NCI-H2081 treated with DMSO at 0.1 percent for 48 hours (cell line): Measurements from ENCODE around the gene ZNF133.
"Not testable (repeated sequence)": the region's sequence is repeated elsewhere in the genome, so short reads cannot be mapped to it uniquely, and the experiment has no call there.

Experiments used
- DNase-seq: peaks from one replicate; lab custom pipeline; 2025; lab: John Stamatoyannopoulos, UW

ZNF133 gene

DNA sequence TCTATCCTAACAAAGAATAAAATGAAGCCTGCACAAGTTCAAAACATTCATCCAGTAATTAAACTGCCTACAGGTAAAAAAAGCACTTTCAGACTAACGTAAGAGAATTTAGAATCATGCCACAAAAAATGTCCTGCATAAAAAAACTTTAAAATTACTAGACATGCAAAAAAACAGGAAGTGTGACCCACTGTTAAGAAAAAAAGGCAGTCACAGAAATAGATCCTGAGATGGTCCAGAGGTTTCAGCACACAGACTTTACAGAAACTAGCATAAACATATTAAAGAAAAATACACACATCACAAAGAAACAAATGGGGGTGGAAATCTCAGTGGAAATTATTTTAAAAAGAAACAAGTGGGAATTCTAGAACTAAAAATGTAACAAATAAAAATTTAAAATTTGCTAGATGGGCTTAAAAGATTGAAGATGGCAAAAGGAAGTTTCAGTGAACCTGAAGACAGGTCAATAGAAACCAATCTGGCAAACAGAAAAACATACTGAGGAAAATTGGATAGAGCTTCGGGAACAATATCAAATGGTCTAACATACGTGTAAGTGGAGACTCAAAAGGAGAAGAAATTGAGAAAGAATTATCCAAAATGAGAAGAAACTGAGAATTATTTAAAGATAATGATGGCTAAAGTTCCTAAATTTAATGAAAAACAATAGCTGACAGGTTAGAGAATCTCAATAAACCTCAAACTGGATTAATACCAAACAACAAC is 3.4 kb upstream of the ZNF133 start:
- no peak for DNase-seq

DNA sequence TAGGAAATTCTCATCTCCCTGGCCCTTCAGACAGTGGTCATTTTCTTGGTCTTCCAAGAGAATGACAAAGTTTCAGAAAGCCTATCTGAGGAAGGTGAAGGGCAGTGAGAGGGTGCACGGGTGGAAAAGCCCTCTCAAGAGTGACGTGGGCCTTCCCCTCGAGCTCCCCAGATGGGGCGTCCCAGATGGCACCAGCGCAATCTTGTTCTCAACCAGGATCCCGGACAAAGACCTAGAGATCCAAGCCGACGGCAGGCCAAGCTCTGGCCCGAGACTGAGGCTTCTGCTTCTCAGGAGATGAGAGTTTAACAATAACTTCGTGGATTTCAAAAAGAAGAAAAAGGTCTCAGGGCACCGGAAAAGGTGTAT is 797 bp upstream of the ZNF133 start:
- DNase-seq, result no peak

GRCh38 chr20:18288749-18289267 is 481 bp downstream of the ZNF133 start:
- no peak for DNase-seq

DNA sequence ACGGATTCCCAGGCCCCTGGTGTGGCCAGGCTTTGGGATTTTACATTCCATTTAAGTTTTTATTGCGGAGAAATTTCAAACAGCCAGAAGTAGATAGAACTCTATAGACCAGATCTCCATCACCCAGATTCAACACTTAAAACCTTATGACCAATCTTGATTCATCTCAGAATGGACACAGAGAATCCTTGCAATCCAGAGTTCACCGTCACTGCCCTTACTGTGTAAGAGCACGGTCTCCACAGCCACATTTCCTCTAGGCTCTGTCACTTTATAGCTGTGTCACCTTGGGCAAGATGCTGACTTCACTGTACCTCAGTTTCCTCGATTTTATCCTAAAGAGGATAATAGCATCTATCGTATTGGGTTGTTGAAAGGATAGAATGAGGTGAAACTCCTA is 979 bp downstream of the ZNF133 start:
- no peak for DNase-seq

- no peak for DNase-seq
Observed at GRCh38 chr20:18299364-18299763, 11.0 kb downstream of the ZNF133 start.

DNA sequence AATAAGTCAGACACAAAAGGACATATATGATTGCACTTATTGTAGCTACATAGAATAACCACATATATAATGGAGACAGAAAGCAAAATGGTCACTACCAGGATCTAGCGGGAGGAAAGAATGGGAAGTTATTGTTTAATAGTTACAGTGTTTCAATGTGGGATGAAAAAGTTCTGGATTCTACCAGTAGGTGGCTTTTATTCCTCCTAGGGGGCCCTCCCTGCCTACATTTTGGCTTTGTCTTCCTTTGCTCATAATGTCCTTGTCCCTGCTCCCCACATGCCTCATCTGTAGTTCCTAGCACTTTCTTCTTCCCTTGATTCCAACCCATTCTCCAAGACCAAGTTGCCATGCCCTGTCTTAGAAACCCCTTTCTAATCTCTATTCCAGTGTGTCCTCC is 16.3 kb downstream of the ZNF133 start:
- no peak for DNase-seq

GRCh38 chr20:18307301-18307700 is 19.0 kb downstream of the ZNF133 start:
- no peak for DNase-seq

- DNase-seq, result no peak
Observed at GRCh38 chr20:18310051-18310450, 21.7 kb downstream of the ZNF133 start.

GRCh38 chr20:18310592-18310991 is 22.3 kb downstream of the ZNF133 start:
- no peak for DNase-seq

DNA sequence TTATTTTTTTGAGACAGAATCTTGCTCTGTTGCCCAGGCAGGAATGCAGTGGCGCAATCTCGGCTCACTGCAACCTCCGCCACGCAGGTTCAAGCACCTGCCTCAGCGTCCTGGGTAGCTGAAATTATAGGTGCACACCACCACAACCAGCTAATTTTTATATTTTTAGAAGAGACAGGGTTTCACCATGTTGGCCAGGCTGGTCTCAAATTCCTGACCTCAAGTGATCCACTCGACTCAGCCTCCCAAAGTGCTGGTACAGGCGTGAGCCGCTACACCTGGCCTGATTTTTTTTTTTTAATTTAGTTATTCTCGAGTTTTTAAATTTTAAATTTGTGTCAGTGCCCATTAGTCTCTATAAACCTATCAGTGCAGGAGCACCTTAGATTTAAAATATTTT is 24.4 kb downstream of the ZNF133 start:
- no peak for DNase-seq

- no peak for DNase-seq
Observed at GRCh38 chr20:18313411-18313810, 25.1 kb downstream of the ZNF133 start.

- DNase-seq, result no peak
Observed at GRCh38 chr20:18314786-18315406, 26.6 kb downstream of the ZNF133 start.

GRCh38 chr20:18316166-18316565 is 27.8 kb downstream of the ZNF133 start:
- no peak for DNase-seq

DNA sequence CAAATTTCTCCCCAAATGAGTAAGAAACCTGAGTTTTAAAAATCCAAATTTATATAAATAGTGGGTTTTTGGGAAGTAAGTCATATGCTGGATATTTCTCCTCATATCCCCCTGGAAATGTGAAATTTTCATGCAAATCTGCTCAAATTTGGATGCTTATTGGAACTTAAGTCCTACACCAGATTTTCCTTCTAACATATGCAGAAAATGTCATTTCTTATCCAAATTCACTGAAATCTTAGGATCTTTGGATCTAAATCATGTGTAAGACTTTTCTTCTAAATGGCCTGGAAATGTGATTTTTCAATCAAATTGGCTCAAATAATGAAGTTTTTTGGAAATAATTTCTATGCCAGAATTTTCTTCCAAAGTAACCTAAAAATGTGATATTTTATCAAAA is 33.0 kb downstream of the ZNF133 start:
- no peak for DNase-seq

DNA sequence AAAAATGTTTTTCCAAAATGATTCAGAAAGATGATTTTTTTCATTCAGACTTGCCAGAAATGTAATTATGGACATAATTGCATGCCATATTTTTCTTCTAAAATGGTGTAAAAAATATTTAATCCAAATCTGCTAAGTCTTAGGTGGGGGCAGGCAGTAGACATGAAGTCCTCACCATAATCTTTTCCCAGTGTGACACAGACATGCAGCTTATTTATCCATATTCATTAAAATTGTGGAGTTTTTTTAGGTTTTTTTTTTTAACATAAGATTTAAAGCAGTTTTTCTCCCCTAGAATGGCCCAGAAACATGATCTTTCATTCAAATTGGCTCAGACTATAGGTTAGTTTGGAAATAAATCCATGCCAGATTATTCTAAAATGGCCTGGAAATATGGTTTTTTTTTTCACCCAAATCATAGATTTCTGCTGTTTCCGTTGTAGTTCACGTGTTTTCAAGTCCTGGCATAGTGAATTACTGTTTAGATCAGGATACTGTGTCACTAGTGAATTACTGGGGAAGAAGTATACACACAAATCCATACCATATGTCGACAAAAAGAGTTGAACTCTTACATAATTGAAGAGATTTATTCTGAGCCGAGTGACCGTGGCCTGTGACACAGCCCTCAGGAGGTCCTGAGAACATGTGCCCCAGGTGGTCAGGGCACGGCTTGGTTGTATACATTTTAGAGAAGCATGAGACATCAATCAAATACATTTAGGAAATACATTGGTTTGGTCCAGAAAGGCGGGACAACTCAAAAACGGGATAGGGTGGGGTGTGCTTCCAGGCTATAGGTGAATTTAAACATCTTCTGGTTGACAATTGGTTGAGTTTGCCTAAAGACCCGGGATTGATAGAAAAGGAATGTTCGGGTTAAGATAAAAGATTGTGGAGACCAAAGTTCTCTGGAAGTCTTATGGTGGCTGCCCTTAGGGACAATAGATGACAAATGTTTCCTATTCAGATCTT is 33.9 kb downstream of the ZNF133 start:
- DNase-seq, result no peak

- no peak for DNase-seq
Observed at GRCh38 chr20:18323705-18324104, 35.4 kb downstream of the ZNF133 start.

DNA sequence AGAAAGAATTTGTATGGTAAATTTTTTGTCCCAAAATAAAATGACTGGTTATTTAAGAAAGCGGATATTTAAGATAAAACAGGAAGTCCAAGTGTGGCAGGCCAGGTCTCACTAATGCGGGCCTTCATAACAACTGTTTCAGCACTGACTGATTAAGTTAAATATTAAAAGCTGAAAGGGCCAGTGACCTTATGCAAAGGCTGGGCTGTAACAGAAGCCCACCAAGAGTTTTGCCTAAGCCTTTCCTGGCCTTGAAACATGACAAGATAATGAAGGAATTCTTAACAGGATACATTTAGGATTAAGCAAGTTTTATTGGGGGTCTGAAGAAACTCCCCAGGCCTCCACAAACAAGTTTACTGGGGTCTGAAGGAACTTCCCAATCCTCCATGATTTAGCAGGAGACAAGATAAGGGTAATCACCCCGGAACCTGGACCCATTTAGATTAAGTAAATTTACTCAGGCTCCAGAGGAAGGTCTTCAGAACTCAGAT is 36.3 kb downstream of the ZNF133 start:
- DNase-seq, result no peak

- no peak for DNase-seq
Observed at GRCh38 chr20:18326990-18327389, 38.7 kb downstream of the ZNF133 start.

DNA sequence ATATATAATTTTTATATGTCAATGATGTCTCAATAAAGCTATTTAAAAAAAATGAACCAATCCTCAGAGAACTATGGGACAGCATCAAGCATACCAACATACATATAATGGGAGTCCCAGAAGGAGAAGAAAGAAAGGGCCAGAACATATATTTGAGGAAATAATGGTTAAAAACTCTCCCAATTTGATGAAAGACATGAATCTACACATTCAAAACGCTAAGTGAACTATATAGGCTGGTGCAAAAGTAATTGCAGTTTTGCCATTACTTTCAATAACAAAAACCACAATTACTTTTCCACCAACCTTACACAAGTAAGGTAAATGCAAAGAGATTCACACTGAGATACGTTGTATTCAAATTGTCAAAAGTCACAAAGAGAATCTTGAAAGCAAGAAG is 43.4 kb downstream of the ZNF133 start:
- DNase-seq, result no peak

DNA sequence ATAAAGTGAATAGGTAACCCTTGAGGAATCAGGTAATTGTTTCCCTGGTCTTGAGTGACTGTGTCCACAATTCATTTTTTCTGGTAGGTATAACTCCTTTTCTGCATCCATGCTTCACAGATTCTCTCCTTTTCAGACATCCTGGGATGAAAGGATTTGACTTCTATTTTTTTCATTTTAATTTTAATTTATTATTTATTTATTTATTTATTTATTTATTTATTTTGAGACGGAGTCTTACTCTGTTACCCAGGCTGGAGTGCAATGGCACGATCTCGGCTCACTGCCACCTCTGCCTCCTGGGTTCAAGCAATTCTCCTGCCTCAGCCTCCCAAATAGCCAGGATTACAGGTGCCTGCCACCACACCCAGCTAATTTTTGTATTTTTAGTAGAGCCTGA is 61.4 kb downstream of the ZNF133 start:
- not testable (repeated sequence) for DNase-seq

DNA sequence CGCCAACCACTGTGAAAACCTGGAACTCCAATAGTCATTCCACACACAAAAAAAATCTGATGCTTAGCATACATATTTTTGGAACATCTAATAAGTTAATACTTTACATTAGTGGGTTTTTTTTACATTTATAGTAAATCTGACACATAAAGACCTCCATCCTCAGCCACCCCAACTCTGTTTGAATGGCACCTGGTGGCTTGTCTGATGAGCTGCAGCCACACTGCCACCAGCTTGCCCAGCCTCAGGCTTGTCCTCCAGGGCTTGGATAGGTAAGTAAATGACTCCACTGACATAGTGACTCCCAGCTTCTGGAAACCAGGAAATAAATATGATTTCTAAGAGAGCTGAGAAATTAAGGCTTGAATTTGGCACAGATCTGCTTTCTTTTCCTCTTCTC is 71.5 kb downstream of the ZNF133 start:
- no peak for DNase-seq

DNA sequence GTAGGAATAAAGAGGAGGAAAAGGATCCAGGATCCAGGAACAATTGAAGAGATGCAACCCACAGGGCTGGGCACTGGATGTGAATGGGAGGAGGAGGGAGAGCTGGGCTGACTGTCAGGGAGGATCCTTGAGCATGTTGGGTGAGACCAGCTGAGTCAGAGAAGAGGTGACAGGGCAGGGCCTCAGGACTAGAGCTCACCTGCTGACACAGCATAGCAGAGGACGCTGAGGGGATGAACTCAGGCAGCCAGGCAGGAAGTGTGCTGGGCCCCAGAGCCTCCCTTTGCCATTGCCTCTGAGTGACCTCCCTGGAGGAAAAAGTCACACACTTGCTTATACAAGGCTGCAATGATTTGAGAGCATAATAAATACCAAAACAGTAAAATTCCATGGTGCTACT is 72.3 kb downstream of the ZNF133 start:
- DNase-seq, result no peak
